SK-N-SH (cell line): Measurements from ENCODE around the gene CIITA. TPM values are rescaled to one million over a fixed set of nuclear protein-coding genes. Genes with fewer than 3 reads are reported as not detected.

Experiments
- CTCF ChIA-PET: fragments of 300-600, 350-600 bp; formaldehyde crosslinking; extraction: SDS; loops from one replicate; lab custom pipeline; 2021; lab: Yijun Ruan, JAX
- POLR2A ChIA-PET: fragments of 350-600 bp; sonication (Branson Sonifier 250); formaldehyde crosslinking; extraction: SDS; loops from one replicate; lab custom pipeline; 2020; ENCODE audit warnings: antibody characterized with exemption, inconsistent platforms; lab: Yijun Ruan, JAX
- DNase-seq: peaks from one replicate; pipeline ENCODE4 v3.0.0; 2012
- H2AFZ ChIP-seq: fragments of 200-600 bp; sonication (generic); 2 replicates; pipeline ENCODE4 v1.8.1; 2016; ENCODE audit warnings: antibody characterized with exemption, mild to moderate bottlenecking, low read depth
- H3F3A ChIP-seq: fragments of 200-600 bp; sonication (generic); replicated peaks from 2 replicates; pipeline ENCODE3; 2016; ENCODE audit warnings: antibody characterized with exemption, mild to moderate bottlenecking; ENCODE audit not compliant: insufficient read depth
- H3K27ac ChIP-seq, 2 experiments: fragments of 200-500 bp in 1 of 2; fragments of 200-600 bp in 1 of 2; sonication (Bioruptor generic) in 1 of 2; sonication (generic), shearing (Covaris generic) in 1 of 2; 2 replicates each; pipeline versions ENCODE4 v1.5.1 to v1.6.1; 2014 to 2016; ENCODE audit warnings: low read depth in 2 of 2, inconsistent platforms in 1 of 2, low read length in 1 of 2, mild to moderate bottlenecking in 1 of 2, mixed read lengths in 1 of 2
- H3K27me3 ChIP-seq: fragments of 200-600 bp; sonication (generic), shearing (Covaris generic); 2 replicates; pipeline ENCODE4 v1.6.1; 2016; ENCODE audit warnings: mixed run types; ENCODE audit not compliant: insufficient read depth
- H3K36me3 ChIP-seq, 2 experiments: fragments of 200-500 bp in 1 of 2; fragments of 200-600 bp in 1 of 2; sonication (Bioruptor generic) in 1 of 2; sonication (generic) in 1 of 2; replicated peaks in 1 of 2; 2 replicates each; pipeline versions ENCODE3 to v1.5.1; 2014 to 2016; ENCODE audit warnings: low read length in 1 of 2, mild to moderate bottlenecking in 1 of 2; ENCODE audit not compliant: insufficient read depth in 2 of 2, control insufficient read depth in 1 of 2
- H3K4me1 ChIP-seq, 2 experiments: fragments of 200-500 bp in 1 of 2; fragments of 200-600 bp in 1 of 2; sonication (Bioruptor generic) in 1 of 2; sonication (generic), shearing (Covaris generic) in 1 of 2; 2 replicates each; pipeline versions ENCODE4 v1.5.1 to v1.6.1; 2014 to 2016; ENCODE audit warnings: low read depth in 1 of 2, low read length in 1 of 2, mixed run types in 1 of 2; ENCODE audit not compliant: insufficient read depth in 2 of 2, control insufficient read depth in 1 of 2
- H3K4me2 ChIP-seq: fragments of 200-600 bp; sonication (generic), shearing (Covaris generic); 2 replicates; pipeline ENCODE4 v1.6.1; 2017; ENCODE audit warnings: mixed run types
- H3K4me3 ChIP-seq, 2 experiments: fragments of 200-500 bp in 1 of 2; fragments of 200-600 bp in 1 of 2; sonication (Bioruptor generic) in 1 of 2; sonication (generic), shearing (Covaris generic) in 1 of 2; 2 replicates each; pipeline versions ENCODE4 v1.5.1 to v1.8.1; 2014 to 2016; ENCODE audit warnings: low read depth in 2 of 2, inconsistent platforms in 1 of 2, low read length in 1 of 2, mild to moderate bottlenecking in 1 of 2, mixed read lengths in 1 of 2, moderate library complexity in 1 of 2
- H3K79me2 ChIP-seq: fragments of 200-600 bp; sonication (generic); 2 replicates; pipeline ENCODE4 v1.8.1; 2017; ENCODE audit warnings: mild to moderate bottlenecking; ENCODE audit not compliant: insufficient read depth
- H3K9ac ChIP-seq: fragments of 200-600 bp; sonication (generic); 2 replicates; pipeline ENCODE4 v1.6.1; 2017; ENCODE audit warnings: mixed run types
- H3K9me2 ChIP-seq: fragments of 200-600 bp; sonication (generic); 2 replicates; pipeline ENCODE4 v1.6.1; 2017; ENCODE audit warnings: mixed run types
- H3K9me3 ChIP-seq: fragments of 200-600 bp; sonication (generic); 2 replicates; pipeline ENCODE4 v1.6.1; 2017; ENCODE audit warnings: mixed run types, mild to moderate bottlenecking, moderate library complexity
- H4K20me1 ChIP-seq: fragments of 200-600 bp; sonication (generic); 2 replicates; pipeline ENCODE4 v1.6.1; 2017; ENCODE audit warnings: mild to moderate bottlenecking, mixed run types; ENCODE audit not compliant: insufficient read depth
- CTCF ChIP-seq: fragments of 200-600 bp; sonication (generic); IDR thresholded peaks from 2 replicates; pipeline ENCODE4 v1.6.1; 2017; ENCODE audit warnings: antibody characterized with exemption, mild to moderate bottlenecking, moderate library complexity
- JUND ChIP-seq: IDR thresholded peaks from 2 replicates; pipeline ENCODE4 v1.4.0; 2012
- MAX ChIP-seq: IDR thresholded peaks from 2 replicates; pipeline ENCODE4 v1.4.0; 2012; ENCODE audit warnings: low read depth
- MEF2A ChIP-seq: IDR thresholded peaks from 2 replicates; pipeline ENCODE4 v1.4.0; 2012; ENCODE audit warnings: low read depth, borderline replicate concordance
- NFIC ChIP-seq: IDR thresholded peaks from 2 replicates; pipeline ENCODE4 v1.4.0; 2012; ENCODE audit warnings: borderline replicate concordance
- POLR2AphosphoS5 ChIP-seq: IDR thresholded peaks from 2 replicates; pipeline ENCODE4 v1.6.1; 2012; ENCODE audit warnings: low read depth, low read length
- RAD21 ChIP-seq: IDR thresholded peaks from 2 replicates; pipeline ENCODE4 v1.6.1; 2012; ENCODE audit warnings: mild to moderate bottlenecking, low read length
- RFX5 ChIP-seq: IDR thresholded peaks from 2 replicates; pipeline ENCODE4 v1.6.1; 2012; ENCODE audit warnings: mild to moderate bottlenecking, improper control_type of control experiment, low read length
- SMC3 ChIP-seq: IDR thresholded peaks from 2 replicates; pipeline ENCODE4 v1.6.1; 2012; ENCODE audit warnings: low read depth, low read length, improper control_type of control experiment
- WGBS: methylation state at CpG from one replicate; pipeline ENCODE4 v1.1.6; 2017; ENCODE audit warnings: low lambda C conversion rate; 5-methylcytosine and 5-hydroxymethylcytosine counted together
- polyA plus RNA-seq, 3 experiments: library from polyadenylated mRNA; depleted of rRNA; stranded (reverse); fragments of >200 nt; gene quantifications; 2 replicates each; pipeline ENCODE4 v1.2.3, GENCODE V29; 2012
- TF ChIP-seq, protein P1 (sequence below): IDR thresholded peaks from 2 replicates; pipeline ENCODE4 v1.6.1; 2012; ENCODE audit warnings: mild to moderate bottlenecking, low read depth, low read length, moderate library complexity
- TF ChIP-seq, protein P2 (sequence below): IDR thresholded peaks from 2 replicates; pipeline ENCODE4 v1.4.0; 2012; ENCODE audit warnings: low read depth, borderline replicate concordance

CIITA gene
- polyA plus RNA-seq, 1 of the 3 experiments (the other 2 are of a cell fraction) = 0.23 TPM

- H3K9me2 ChIP-seq = no peaks in the 10 kb centered on the region
- H3K4me2 ChIP-seq = no peak overlapping the region
- H3K27me3 ChIP-seq = no peaks in the 10 kb centered on the region
- 89% methylated on average over 4 of the region's 4 CpGs for WGBS
- H3K4me3 ChIP-seq = no peak overlapping the region
- H3K79me2 ChIP-seq = no peaks in the 10 kb centered on the region
- H3K36me3 ChIP-seq = peaks cover 18 to 37% of the 10 kb centered on the region in 2 experiments
- H3K4me1 ChIP-seq = peaks cover 0 to 6% of the 10 kb centered on the region in 2 experiments; a peak in 2 of 4 replicates
- CTCF ChIA-PET = interaction anchor here (0.8 to 4.3 kb wide), 4 partner anchors 10 to 274 kb away, joined by 3 to 30 read pairs (median 10); partner anchors contain the start of gene SOCS1
- no peak overlapping the region for H2AFZ ChIP-seq
- DNase-seq = peak; percentile 53
- no peaks in the 10 kb centered on the region for H3K9me3 ChIP-seq
- H3K27ac ChIP-seq = no peak overlapping the region
- POLR2A ChIA-PET = no interaction called here
- TF ChIP-seq MAX (no peak), CTCF (peak; percentile 60), SMC3 (peak; percentile 46), RAD21 (peak; percentile 47), POLR2AphosphoS5 (no peak)
- H3F3A ChIP-seq = no peaks in the 10 kb centered on the region
- no peak overlapping the region for H3K9ac ChIP-seq
- H4K20me1 ChIP-seq = no peaks in the 10 kb centered on the region
These were observed 104.8 kb downstream of the CIITA start for GRCh38 chr16:10981697-10982216.

- Histone ChIP-seq H3K79me2 (no peaks in the 10 kb centered on the region), H3K9me2 (no peaks in the 10 kb centered on the region), H3K4me3 (no peak overlapping the region), H3K36me3 (peaks cover 22 to 41% of the 10 kb centered on the region in 2 experiments), H3K27me3 (no peaks in the 10 kb centered on the region), H3K9me3 (no peaks in the 10 kb centered on the region), H4K20me1 (no peaks in the 10 kb centered on the region), H3K4me2 (no peak overlapping the region), H3F3A (no peaks in the 10 kb centered on the region), H2AFZ (no peak overlapping the region), H3K9ac (no peak overlapping the region), H3K4me1 (no peaks in the 10 kb centered on the region; a peak in 1 of 4 replicates), H3K27ac (no peak overlapping the region)
- ChIA-PET POLR2A (no interaction called here), CTCF (interaction anchor here (0.7 to 4.3 kb wide), 8 partner anchors 10 to 273 kb away, joined by 3 to 30 read pairs (median 3); partner anchors contain the start of gene SOCS1)
- no peak for TF ChIP-seq NFIC
- WGBS = 94% methylated on average over 15 of the region's 15 CpGs
- DNase-seq = no peak
These were observed 105.6 kb downstream of the CIITA start for GRCh38 chr16:10982465-10983150.

DNA sequence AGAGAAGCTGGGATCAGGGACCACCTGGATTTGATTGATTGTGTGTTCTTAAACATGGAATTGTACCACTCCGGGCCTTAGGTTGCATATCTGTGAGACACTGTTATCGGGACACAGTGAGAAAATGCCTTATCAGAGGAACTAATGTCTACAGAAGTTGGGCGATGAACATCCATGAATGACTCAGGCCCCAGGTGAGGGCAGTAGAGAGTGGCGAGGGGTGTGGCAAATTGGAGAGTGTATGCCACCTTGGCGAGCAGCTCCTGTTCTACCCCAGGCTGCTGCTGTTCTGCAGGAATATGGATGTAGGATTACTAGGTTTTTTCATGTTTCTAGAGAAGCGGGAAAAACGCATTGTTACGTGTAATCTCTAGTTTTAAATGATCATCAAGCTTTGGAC lies 106.2 kb downstream of the CIITA start:
- H3K36me3 ChIP-seq = peaks cover 22 to 38% of the 10 kb centered on the region in 2 experiments
- H3K9me3 ChIP-seq = no peaks in the 10 kb centered on the region
- no peak overlapping the region for H3K9ac ChIP-seq
- no peaks in the 10 kb centered on the region for H3K4me1 ChIP-seq
- H3K9me2 ChIP-seq = no peaks in the 10 kb centered on the region
- H4K20me1 ChIP-seq = no peaks in the 10 kb centered on the region
- no peak overlapping the region for H3K27ac ChIP-seq
- H3K79me2 ChIP-seq = no peaks in the 10 kb centered on the region
- H3K27me3 ChIP-seq = no peaks in the 10 kb centered on the region
- no peak overlapping the region for H3K4me2 ChIP-seq
- no peak overlapping the region for H2AFZ ChIP-seq
- no peak overlapping the region for H3K4me3 ChIP-seq
- H3F3A ChIP-seq = no peaks in the 10 kb centered on the region
- no peak for DNase-seq
- CTCF ChIA-PET = interaction anchor here (0.7 to 4.5 kb wide), 12 partner anchors 11 to 273 kb away, joined by 3 to 30 read pairs (median 3); partner anchors contain the start of gene SOCS1
- POLR2A ChIA-PET = no interaction called here
- 97% methylated on average over 8 of the region's 8 CpGs for WGBS
- no peak for TF ChIP-seq RFX5
- TF ChIP-seq, protein P1, sequence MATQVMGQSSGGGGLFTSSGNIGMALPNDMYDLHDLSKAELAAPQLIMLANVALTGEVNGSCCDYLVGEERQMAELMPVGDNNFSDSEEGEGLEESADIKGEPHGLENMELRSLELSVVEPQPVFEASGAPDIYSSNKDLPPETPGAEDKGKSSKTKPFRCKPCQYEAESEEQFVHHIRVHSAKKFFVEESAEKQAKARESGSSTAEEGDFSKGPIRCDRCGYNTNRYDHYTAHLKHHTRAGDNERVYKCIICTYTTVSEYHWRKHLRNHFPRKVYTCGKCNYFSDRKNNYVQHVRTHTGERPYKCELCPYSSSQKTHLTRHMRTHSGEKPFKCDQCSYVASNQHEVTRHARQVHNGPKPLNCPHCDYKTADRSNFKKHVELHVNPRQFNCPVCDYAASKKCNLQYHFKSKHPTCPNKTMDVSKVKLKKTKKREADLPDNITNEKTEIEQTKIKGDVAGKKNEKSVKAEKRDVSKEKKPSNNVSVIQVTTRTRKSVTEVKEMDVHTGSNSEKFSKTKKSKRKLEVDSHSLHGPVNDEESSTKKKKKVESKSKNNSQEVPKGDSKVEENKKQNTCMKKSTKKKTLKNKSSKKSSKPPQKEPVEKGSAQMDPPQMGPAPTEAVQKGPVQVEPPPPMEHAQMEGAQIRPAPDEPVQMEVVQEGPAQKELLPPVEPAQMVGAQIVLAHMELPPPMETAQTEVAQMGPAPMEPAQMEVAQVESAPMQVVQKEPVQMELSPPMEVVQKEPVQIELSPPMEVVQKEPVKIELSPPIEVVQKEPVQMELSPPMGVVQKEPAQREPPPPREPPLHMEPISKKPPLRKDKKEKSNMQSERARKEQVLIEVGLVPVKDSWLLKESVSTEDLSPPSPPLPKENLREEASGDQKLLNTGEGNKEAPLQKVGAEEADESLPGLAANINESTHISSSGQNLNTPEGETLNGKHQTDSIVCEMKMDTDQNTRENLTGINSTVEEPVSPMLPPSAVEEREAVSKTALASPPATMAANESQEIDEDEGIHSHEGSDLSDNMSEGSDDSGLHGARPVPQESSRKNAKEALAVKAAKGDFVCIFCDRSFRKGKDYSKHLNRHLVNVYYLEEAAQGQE = no peak
- no peak for TF ChIP-seq POLR2AphosphoS5
- TF ChIP-seq MEF2A = no peak
- TF ChIP-seq, protein P2, sequence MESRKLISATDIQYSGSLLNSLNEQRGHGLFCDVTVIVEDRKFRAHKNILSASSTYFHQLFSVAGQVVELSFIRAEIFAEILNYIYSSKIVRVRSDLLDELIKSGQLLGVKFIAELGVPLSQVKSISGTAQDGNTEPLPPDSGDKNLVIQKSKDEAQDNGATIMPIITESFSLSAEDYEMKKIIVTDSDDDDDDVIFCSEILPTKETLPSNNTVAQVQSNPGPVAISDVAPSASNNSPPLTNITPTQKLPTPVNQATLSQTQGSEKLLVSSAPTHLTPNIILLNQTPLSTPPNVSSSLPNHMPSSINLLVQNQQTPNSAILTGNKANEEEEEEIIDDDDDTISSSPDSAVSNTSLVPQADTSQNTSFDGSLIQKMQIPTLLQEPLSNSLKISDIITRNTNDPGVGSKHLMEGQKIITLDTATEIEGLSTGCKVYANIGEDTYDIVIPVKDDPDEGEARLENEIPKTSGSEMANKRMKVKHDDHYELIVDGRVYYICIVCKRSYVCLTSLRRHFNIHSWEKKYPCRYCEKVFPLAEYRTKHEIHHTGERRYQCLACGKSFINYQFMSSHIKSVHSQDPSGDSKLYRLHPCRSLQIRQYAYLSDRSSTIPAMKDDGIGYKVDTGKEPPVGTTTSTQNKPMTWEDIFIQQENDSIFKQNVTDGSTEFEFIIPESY = no peak
- TF ChIP-seq JUND = no peak
